Mesothelial cell of epicardium (in vitro differentiated cells): ENCODE results near the gene CCND1. TPM values are rescaled to one million over a fixed set of nuclear protein-coding genes. Genes with fewer than 3 reads are reported as not detected.
A peak's percentile ranks its signal among the peaks of the same experiment; 100 is the strongest.

Experiments
- DNase-seq, 2 experiments: peaks; one replicate each; pipeline ENCODE4 v3.0.0; 2021; ENCODE audit warnings: low spot score in 2 of 2; ENCODE audit not compliant: unreplicated experiment in 2 of 2
- H3K27ac Mint-ChIP-seq: 2 replicates; pipeline ENCODE4 v1.8.0; 2021; ENCODE audit warnings: mixed read lengths
- H3K27me3 Mint-ChIP-seq: 2 replicates; pipeline ENCODE4 v1.8.0; 2021; ENCODE audit warnings: low read depth, mixed read lengths
- H3K36me3 Mint-ChIP-seq: 2 replicates; pipeline ENCODE4 v1.8.0; 2021; ENCODE audit warnings: mixed read lengths
- H3K4me1 Mint-ChIP-seq: 2 replicates; pipeline ENCODE4 v1.8.0; 2021; ENCODE audit warnings: mixed read lengths
- H3K4me3 Mint-ChIP-seq: 2 replicates; pipeline ENCODE4 v1.8.0; 2021; ENCODE audit warnings: mild to moderate bottlenecking, moderate library complexity, mixed read lengths
- H3K9me3 Mint-ChIP-seq: 2 replicates; pipeline ENCODE4 v1.8.0; 2021; ENCODE audit warnings: mixed read lengths
- total RNA-seq: library from RNA; stranded (reverse); gene quantifications from 3 replicates; pipeline ENCODE4 v1.2.1, GENCODE V29; 2021
- TF ChIP-seq, protein P1 (sequence below): fragments of 200-600 bp; sonication (generic); IDR thresholded peaks from one replicate; pipeline ENCODE4 v1.5.0; 2021; ENCODE audit warnings: antibody characterized with exemption; ENCODE audit not compliant: unreplicated experiment

Gene CCND1
- total RNA-seq, 1 donor from 2014 or later: 224 TPM

DNA sequence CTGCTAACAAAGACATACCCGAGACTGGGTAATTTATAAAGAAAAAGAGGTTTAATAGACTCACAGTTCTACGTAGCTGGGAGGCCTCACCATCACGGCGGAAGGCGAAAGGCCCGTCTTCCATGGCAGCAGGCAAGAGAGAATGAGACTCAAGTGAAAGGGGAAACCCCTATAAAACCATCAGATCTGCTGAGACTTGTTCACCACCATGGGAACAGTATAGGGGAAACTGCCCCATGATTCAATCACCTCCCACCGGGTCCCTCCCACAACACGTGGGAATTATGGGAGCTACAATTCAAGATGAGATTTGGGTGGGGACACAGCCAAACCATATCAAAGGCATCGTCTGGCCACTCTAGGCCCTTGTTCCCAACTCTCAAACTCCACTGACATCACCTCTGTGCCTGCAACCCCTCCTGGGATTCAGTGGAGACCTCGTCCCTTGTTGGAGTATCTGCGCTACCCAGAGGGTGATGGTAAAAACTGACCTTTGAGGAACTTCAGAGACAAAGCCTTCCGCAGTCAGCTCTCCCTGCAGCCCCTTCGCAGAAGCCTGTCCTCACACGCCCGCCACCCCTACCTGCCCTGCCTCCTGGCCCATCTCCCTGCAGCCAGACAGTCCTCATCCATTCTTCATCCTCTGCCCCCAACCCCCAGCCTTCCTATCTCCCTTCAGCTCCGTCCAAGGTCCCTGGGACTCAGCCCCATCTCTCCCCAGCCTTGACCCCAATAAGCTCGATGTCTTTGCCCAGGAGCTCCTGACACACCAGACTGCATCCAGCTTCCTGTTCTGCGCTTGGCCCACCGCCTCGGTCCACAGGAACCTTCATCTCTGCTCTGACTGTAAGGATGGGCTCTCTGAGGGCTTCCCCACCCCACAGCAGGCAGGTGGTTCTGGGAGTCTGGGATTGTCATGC lies 15.8 kb downstream of the CCND1 start:
- no peaks in the 10 kb centered on the region for H3K9me3 Mint-ChIP-seq
- H3K4me3 Mint-ChIP-seq: no peak overlapping the region
- H3K27ac Mint-ChIP-seq: peak overlapping the region; percentile 74
- no peak for DNase-seq
- no peaks in the 10 kb centered on the region for H3K27me3 Mint-ChIP-seq
- peaks cover 9% of the 10 kb centered on the region for H3K36me3 Mint-ChIP-seq
- TF ChIP-seq, protein P1, sequence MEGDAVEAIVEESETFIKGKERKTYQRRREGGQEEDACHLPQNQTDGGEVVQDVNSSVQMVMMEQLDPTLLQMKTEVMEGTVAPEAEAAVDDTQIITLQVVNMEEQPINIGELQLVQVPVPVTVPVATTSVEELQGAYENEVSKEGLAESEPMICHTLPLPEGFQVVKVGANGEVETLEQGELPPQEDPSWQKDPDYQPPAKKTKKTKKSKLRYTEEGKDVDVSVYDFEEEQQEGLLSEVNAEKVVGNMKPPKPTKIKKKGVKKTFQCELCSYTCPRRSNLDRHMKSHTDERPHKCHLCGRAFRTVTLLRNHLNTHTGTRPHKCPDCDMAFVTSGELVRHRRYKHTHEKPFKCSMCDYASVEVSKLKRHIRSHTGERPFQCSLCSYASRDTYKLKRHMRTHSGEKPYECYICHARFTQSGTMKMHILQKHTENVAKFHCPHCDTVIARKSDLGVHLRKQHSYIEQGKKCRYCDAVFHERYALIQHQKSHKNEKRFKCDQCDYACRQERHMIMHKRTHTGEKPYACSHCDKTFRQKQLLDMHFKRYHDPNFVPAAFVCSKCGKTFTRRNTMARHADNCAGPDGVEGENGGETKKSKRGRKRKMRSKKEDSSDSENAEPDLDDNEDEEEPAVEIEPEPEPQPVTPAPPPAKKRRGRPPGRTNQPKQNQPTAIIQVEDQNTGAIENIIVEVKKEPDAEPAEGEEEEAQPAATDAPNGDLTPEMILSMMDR: no peak
- peaks cover 30% of the 10 kb centered on the region for H3K4me1 Mint-ChIP-seq

DNA sequence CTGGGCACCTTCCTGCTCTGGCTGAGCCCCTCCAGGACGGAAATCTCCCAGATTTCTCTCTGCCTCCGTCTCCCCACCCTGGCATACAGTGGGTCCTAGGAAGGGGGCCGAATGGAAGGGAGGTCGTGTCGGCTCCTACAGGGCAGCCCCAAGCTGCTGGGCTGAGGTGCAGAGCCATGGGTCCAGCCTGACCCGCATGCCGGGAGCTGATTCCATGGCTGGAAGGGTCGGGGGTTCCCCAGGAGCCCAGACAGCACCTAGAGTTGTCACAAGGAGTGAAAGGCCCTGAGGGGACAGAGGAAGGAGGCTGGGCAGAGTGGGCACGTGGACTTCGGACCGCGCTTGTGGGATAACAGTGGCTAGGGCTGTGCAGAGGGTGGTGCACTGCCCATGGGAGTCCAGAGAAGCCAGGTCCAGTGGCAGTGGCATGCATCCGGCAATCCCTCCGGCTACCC lies 16.5 kb downstream of the CCND1 start:
- Mint-ChIP-seq H3K9me3 (no peaks in the 10 kb centered on the region), H3K27ac (peak overlapping the region; percentile 91), H3K4me1 (peaks cover 30% of the 10 kb centered on the region), H3K4me3 (no peak overlapping the region), H3K36me3 (peaks cover 5% of the 10 kb centered on the region), H3K27me3 (no peaks in the 10 kb centered on the region)
- TF ChIP-seq, protein P1: no peak
- DNase-seq: no peak

DNA sequence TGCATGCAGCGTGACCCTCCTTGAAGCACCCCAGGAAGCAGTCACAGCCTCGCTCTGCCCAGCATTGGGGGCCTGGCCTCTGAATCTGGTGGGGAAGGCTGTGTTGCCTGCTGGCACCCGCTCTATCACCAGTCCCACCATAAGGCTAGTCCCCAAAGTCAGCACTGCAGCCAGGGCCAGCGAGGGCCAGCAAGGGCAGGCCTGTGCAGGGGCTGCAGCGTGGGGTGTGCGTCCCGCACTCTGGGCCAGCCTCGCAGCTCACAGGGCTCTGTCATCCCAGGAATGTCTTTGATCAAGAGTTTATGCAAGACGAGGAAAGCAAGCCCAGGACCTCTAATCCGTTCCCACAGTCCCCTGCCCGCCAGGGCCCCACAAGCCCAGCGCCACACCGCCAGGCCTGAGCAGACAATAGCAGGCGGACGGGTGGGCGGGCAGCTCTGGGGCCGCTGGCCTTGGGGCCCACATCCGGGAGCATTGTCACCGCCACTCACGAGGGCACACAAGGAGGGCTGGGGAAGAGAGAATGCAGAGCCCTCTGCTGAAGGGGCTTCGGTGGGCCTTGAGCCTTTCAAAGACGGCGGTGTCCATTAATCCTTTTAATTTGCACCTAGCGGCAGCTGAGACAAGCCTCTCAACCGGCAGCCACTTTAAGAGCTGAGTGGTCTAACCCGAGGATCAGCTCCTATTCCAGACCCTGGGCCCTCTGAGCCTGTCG lies 17.1 kb downstream of the CCND1 start:
- Mint-ChIP-seq H3K27me3 (no peaks in the 10 kb centered on the region), H3K36me3 (peaks cover 5% of the 10 kb centered on the region), H3K4me1 (peaks cover 30% of the 10 kb centered on the region), H3K9me3 (no peaks in the 10 kb centered on the region), H3K4me3 (no peak overlapping the region), H3K27ac (peak overlapping the region; percentile 91)
- TF ChIP-seq, protein P1: no peak
- peak; percentile 6 to 65 for DNase-seq

DNA sequence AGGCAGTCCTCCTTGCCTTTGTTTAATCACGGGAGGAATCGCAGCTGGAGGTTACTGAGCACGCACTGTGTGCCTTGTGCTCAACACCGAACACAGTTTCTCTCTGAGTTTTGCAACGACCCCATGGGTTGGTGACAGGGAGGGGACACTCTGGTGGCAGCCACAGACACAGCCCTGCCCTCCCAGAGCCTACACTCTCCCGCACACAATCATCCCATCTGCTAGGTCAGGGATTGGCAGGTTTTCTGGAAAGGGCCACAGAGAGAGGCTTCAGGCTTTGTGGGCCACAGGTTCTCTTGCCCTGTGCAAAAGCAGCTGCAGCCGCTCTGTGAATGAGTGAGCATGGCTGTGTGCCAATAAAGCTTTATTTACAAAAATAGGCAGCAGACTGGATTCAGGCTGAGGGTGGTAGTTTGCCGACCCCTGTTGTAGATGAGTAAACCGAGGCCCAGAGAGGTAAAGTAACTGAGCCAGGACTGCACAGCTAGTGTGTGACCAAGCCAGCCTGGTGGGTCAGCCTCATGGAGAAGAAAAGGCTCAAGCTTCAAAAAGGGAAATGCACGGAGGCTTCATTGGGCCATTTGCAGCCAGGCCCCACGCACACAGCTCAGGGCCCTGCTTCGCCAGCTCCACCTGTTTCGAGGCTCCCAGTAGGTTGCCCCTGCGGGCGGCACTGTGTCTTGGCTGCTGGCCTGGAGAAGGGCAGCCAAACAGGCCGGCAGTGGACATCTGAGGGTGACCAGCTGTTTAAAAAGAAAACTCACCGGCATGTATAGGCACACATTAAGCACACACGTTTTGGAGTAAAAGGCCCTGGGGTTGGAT lies 17.9 kb downstream of the CCND1 start:
- H3K27ac Mint-ChIP-seq: peak overlapping the region; percentile 91
- no peaks in the 10 kb centered on the region for H3K9me3 Mint-ChIP-seq
- H3K4me3 Mint-ChIP-seq: no peak overlapping the region
- H3K4me1 Mint-ChIP-seq: peaks cover 30% of the 10 kb centered on the region
- TF ChIP-seq, protein P1: no peak
- H3K27me3 Mint-ChIP-seq: no peaks in the 10 kb centered on the region
- no peak for DNase-seq
- peaks cover 7% of the 10 kb centered on the region for H3K36me3 Mint-ChIP-seq

DNA sequence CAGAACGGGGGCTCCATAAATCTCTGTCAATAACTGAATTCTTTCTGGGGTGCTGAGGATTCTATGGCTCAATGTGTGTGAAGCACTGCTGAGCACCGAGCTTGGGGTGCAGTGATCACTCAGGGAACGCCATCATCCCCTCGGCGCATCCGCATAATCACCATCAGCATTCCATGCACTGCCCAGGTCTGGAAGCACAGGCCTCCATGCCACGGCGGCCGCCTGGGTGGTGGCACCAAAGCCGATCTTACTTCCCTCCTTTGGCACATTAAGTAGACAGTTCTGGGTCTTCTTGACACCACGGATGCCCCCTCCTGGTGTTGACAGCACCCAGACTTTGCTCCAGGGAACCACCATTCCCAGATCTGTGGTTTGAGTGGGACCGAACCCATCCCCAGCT lies 18.6 kb downstream of the CCND1 start:
- H3K27me3 Mint-ChIP-seq: no peaks in the 10 kb centered on the region
- H3K36me3 Mint-ChIP-seq: peaks cover 10% of the 10 kb centered on the region
- DNase-seq: no peak
- TF ChIP-seq, protein P1: no peak
- no peaks in the 10 kb centered on the region for H3K9me3 Mint-ChIP-seq
- peak overlapping the region; percentile 71 for H3K27ac Mint-ChIP-seq
- H3K4me3 Mint-ChIP-seq: no peak overlapping the region
- peaks cover 30% of the 10 kb centered on the region for H3K4me1 Mint-ChIP-seq
